HG03135 (cell line): ENCODE data around the gene HECTD4.
"Not testable (repeated sequence)": the region's sequence is repeated elsewhere in the genome, so short reads cannot be mapped to it uniquely, and the experiment has no call there.

Experiments
- ATAC-seq: cut with Tn5 transposase; IDR thresholded peaks from one replicate; pipeline ENCODE4 v1.9.1; 2021; ENCODE audit warnings: mild to moderate bottlenecking, moderate library complexity; ENCODE audit not compliant: unreplicated experiment

Gene HECTD4

GRCh38 chr12:112359290-112359689 lies 22.9 kb downstream of the HECTD4 start:
- ATAC-seq, result no peak

DNA sequence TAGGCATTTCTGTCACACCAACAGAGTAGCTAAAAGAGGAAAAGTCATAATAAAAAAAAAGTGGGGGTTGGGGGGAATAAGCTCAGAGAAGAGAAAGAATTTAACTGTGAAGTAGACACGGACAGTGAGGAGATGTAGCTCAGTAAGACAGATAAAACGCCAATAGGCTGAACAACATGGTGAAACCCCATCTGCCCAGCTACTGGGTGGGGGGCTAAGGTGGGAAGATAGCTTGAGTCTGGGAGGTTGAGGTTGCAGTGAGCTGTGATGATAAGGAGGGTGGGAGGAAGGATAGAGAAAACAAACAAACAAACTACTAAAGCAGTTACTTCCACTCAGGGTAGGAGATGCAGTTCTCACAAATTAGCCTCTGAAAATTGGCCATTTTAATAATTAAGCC lies 25.0 kb downstream of the HECTD4 start:
- no peak for ATAC-seq

GRCh38 chr12:112354399-112354798 lies 27.8 kb downstream of the HECTD4 start:
- ATAC-seq, result no peak

DNA sequence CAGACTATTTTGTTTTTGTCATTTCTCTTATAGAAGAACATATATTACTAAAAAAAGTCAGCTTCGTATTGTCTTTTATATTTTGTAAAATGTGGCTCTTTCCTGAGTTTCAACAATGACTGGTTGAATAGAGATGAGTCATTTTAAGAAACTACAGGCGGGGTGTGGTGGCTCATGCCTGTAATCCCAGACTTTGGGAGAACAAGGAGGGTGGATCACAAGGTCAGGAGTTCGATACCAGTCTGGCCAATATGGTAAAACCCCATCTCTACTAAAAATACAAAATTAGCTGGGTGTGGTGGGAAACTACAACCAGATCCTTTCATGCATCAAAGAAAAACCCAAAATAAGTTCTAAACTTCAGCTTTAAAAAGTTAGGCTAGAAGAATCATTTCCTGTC lies 28.8 kb downstream of the HECTD4 start:
- no peak for ATAC-seq

DNA sequence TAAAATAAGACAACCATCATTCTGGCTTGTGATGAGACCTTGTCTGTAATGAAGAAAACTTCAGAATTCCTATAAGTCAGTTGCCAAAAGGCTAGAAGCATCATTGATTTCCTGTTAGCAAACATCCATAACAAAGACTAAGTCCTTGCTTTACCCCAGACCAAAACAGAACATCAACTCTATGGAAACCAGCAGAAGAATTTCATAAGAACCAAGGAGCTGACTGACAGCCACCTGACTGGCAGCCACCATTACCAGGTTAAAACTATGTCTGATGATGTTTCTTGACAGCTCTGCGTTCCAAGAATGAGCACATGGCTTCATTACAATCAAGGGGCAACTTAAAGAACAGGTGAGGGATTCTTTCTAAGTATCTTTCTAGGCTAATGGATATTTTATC lies 29.3 kb downstream of the HECTD4 start:
- no peak for ATAC-seq

DNA sequence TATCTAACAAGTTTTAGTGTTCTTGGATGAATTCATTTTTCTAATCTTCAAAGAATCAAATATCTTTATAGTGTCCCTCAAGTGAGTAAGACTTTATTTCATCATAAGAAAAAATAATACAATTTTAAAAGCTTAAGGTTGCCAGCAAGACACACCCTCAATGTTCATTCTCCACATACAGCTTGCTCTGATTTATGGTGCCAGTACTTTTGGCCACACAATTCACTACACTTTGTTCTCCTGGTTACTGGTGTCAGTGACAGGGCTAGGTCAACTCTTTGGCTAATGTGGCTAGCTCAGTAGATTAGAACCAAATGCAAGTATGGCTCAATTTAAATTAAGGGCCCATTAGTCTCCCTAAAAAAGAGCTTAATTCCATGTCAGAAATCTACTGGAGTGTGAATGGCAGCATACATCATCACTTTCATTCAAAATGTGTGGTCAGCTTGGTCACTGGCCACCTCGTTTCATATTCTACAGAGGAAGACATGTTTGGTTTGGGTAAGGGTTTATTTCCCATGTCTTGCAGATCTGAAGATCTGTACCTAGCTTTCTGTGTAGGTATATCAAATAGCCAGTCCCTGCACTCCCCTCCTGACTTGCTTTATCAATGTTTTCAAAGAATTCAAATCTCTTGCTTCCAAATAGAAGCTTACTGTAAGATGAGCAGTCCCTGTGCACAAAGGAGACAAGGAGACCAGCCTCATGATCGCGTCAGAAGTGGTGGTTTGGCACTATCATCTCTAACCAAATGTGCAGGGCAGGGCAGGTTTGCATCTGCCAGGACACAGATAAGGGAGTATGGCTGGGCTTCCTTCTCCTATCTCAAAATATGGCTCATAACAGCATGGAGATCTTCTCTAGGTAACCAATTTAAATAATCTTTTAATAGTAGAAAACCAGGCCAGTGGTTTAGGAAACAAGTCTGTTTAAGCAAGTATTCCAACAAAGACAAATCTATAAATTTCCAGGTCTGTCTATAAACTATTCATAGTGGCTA lies 31.3 kb downstream of the HECTD4 start:
- no peak for ATAC-seq

DNA sequence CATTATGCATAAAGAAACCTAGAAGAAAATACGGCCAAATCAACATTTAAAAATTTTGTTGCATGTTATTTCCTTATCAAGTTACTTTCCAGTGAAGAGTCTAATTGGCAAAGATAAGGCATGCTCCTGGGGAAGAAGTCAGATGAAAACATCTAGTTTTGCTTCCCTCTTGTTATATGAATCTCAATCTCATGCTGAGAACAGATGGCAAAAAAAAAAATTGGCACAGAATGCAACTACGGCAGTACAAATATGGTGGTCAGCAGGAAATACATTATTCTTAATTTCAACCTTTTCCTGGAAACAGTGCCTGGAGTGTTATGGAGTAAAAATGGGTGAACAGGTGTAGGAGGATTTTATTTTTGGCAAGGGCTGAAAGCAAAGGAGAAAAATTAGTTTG lies 32.8 kb downstream of the HECTD4 start:
- ATAC-seq, result no peak

- ATAC-seq, result not testable (repeated sequence)
Measured at GRCh38 chr12:112348926-112349325, 33.3 kb downstream of the HECTD4 start.

GRCh38 chr12:112347581-112347982 lies 34.6 kb downstream of the HECTD4 start:
- ATAC-seq, result no peak

- no peak for ATAC-seq
Measured at GRCh38 chr12:112346194-112346593, 36.0 kb downstream of the HECTD4 start.

GRCh38 chr12:112344220-112344619 lies 38.0 kb downstream of the HECTD4 start:
- no peak for ATAC-seq

GRCh38 chr12:112342587-112342986 lies 39.6 kb downstream of the HECTD4 start:
- no peak for ATAC-seq

DNA sequence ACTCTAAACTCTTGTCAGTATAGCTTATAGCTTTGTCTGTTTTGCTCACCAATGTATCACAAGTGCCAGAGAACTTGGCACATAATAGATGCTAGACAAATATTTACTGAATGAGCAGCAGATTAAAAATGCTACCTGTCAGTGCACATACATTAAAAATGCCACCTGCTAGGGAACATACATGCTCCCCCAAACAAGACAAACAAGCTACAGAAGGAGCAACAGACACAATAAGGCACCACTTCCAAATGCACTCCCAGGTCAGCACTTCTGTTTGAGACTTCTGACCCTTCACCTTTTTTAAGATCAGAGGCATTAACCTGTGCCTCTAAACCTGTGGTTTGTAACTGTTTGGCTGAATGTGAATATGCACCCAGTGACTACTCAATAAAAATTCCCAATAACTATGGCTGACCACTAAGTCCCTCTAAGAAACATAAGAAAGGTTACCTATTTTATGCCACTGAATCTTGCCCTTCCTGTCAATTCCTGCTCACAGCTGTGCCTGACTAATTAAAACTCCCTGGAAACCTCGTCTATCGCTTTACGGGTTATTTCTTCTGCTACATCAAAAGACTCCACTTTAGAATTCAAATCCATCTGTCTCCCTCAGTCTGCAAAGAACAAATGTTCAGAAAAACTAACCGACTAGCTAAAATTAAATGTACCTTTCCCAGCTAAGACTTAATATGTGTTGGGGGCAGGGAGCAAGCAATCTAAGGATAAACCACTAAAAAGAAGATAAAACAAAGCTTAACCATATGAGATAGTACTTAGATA lies 41.0 kb downstream of the HECTD4 start:
- ATAC-seq, result no peak

GRCh38 chr12:112340230-112340629 lies 42.0 kb downstream of the HECTD4 start:
- ATAC-seq, result no peak

DNA sequence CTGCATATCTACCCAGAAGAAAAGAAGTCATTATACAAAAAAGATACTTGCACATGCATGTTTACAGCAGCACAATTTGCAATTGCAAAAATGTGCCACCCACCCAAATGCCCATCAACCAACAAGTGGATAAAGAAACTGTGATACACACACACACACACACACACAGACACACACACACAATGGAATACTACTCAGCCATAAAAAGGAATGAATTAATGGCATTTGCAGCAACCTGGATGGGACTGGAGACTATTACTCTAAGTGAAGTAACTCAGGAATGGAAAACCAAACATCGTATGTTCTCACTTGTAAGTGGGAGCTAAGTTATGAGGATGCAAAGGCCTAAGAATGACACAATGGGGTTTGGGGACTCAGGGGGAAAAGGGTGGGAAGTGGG lies 47.2 kb downstream of the HECTD4 start:
- ATAC-seq, result not testable (repeated sequence)

- ATAC-seq, result no peak
Measured at GRCh38 chr12:112333019-112333418, 49.2 kb downstream of the HECTD4 start.

GRCh38 chr12:112331886-112332285 lies 50.3 kb downstream of the HECTD4 start:
- ATAC-seq, result no peak

GRCh38 chr12:112330706-112331105 lies 51.5 kb downstream of the HECTD4 start:
- no peak for ATAC-seq

GRCh38 chr12:112328456-112329124 lies 53.6 kb downstream of the HECTD4 start:
- ATAC-seq, result no peak

DNA sequence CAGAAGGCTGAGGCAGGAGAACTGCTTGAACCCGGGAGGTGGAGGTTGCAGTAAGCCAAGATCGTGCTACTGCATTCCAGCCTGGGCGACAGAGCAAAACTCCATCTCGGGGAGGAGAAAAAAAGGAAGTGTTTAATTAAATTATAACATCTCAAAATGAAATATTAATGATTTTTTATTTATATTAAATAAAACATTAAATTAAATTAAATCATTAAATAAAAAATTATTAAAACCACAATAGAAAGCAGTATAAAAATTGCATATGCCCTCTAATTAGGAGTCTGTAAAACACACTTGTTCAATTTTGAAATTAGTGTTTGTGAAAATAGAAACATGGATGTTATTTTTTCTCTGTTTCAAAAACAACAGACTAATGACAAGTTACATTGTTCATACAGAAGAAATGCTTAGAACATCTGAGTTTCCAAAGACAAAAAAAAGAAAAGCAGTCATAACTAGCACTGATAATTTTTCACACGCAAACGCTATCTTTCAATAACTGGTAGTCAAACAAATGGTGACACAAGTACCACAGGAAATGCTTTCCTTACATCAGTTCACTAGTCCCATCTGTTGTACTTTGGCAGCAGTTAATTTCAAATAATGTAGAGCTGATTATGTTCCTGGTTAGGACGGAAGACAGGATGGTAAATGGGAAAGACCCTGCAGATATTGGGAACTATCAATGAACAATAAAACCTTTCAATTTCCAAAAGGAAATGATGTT lies 54.9 kb downstream of the HECTD4 start:
- ATAC-seq, result no peak
